Panc1 (cell line): ENCODE data around the gene GLT1D1. TPM values are rescaled to one million over a fixed set of nuclear protein-coding genes. Genes with fewer than 3 reads are reported as not detected.

Experiments
- ATAC-seq: fragments of 200-7000 bp; cut with Tn5 transposase; 2 replicates; pipeline ENCODE4 v1.9.1; 2020; ENCODE audit warnings: mild to moderate bottlenecking, moderate library complexity
- BruUV-seq: library from RNA; stranded (reverse); fragments of 400-500 nt; replicated peaks from 2 replicates; lab custom pipeline; 2021; lab: Mats Ljungman, UMichigan
- CTCF ChIA-PET: fragments of 300-600 bp; sonication (Branson Sonifier 250); formaldehyde crosslinking; loops from one replicate; lab custom pipeline; 2022; ENCODE audit warnings: antibody characterized with exemption; lab: Charles Lee
- POLR2A ChIA-PET: fragments of 300-600 bp; sonication (Branson Sonifier 250); formaldehyde crosslinking; loops from one replicate; lab custom pipeline; 2022; ENCODE audit warnings: antibody characterized with exemption; lab: Charles Lee
- DNase-seq: peaks from one replicate; pipeline ENCODE4 v3.0.0-alpha.2; 2010; ENCODE audit warnings: low read depth, low spot score
- H3K27ac ChIP-seq: 2 replicates; pipeline ENCODE4 v1.5.1; 2011; ENCODE audit warnings: mild to moderate bottlenecking, low read length, inconsistent platforms
- H3K27me3 ChIP-seq: fragments of 200-500 bp; sonication (Bioruptor generic); 2 replicates; pipeline ENCODE4 v1.6.0; 2014; ENCODE audit warnings: low read length, inconsistent platforms; ENCODE audit not compliant: control insufficient read depth, insufficient read depth
- H3K36me3 ChIP-seq: fragments of 200-500 bp; sonication (Bioruptor generic); 2 replicates; pipeline ENCODE4 v1.5.1; 2014; ENCODE audit warnings: inconsistent platforms, mild to moderate bottlenecking, low read length, moderate library complexity; ENCODE audit not compliant: control insufficient read depth, insufficient read depth
- H3K4me1 ChIP-seq: 2 replicates; pipeline ENCODE4 v1.5.1; 2011; ENCODE audit warnings: inconsistent platforms, mild to moderate bottlenecking, low read length, moderate library complexity; ENCODE audit not compliant: control insufficient read depth, insufficient read depth
- H3K4me3 ChIP-seq, 2 experiments: 2 replicates each; pipeline ENCODE4 v1.5.1; 2011 to 2012; ENCODE audit warnings: low read depth in 2 of 2, low read length in 2 of 2, mild to moderate bottlenecking in 2 of 2, inconsistent platforms in 1 of 2, moderate library complexity in 1 of 2
- H3K9me3 ChIP-seq: fragments of 200-500 bp; sonication (Bioruptor generic); 2 replicates; pipeline ENCODE4 v1.5.1; 2014; ENCODE audit warnings: low read depth, mild to moderate bottlenecking, inconsistent platforms, low read length, moderate library complexity; ENCODE audit not compliant: control insufficient read depth, insufficient read depth
- CTCF ChIP-seq: fragments of 450-650 bp; IDR thresholded peaks from 2 replicates; pipeline ENCODE4 v1.5.1; 2017; ENCODE audit warnings: mild to moderate bottlenecking
- POLR2AphosphoS5 ChIP-seq: IDR thresholded peaks from 2 replicates; pipeline ENCODE4 v1.6.1; 2012; ENCODE audit warnings: mild to moderate bottlenecking, low read depth, low read length, moderate library complexity
- REST ChIP-seq, 2 experiments: IDR thresholded peaks; 2 replicates each; pipeline ENCODE4 v1.6.1; 2011 to 2012; ENCODE audit warnings: low read depth in 2 of 2, control low read depth in 1 of 2, low read length in 1 of 2, mild to moderate bottlenecking in 1 of 2, moderate library complexity in 1 of 2; ENCODE audit not compliant: insufficient read depth in 1 of 2
- SIN3A ChIP-seq: IDR thresholded peaks from 2 replicates; pipeline ENCODE4 v1.6.1; 2012; ENCODE audit warnings: low read depth, mild to moderate bottlenecking, low read length, moderate library complexity, borderline replicate concordance; ENCODE audit not compliant: insufficient read depth
- TCF7L2 ChIP-seq: IDR thresholded peaks from 2 replicates; pipeline ENCODE4 v1.6.1; 2011; ENCODE audit warnings: mild to moderate bottlenecking, low read depth, low read length, inconsistent platforms
- in situ Hi-C: cut with HindIII; loops from 2 replicates; pipeline ENCODE4 v1.10.0; 2016; ENCODE audit warnings: low sequenced_read_pairs, low pct_unique_long_range_greater_than_20kb
- intact Hi-C: fragments of 100-400 bp; cut with micrococcal nuclease; formaldehyde crosslinking; loops from one replicate; pipeline ENCODE4 v1.10.0; 2022; ENCODE audit not compliant: unreplicated experiment
- total RNA-seq: library from RNA; stranded (reverse); gene quantifications from one replicate; pipeline ENCODE4 v1.2.1, GENCODE V29; 2021; ENCODE audit not compliant: unreplicated experiment

The GLT1D1 gene
- total RNA-seq, 1 experiment from 2014 or later = not detected

GRCh38 chr12:128825835-128826234, 27.4 kb upstream of the GLT1D1 start:
- H3K27me3 ChIP-seq = no peaks in the 10 kb centered on the region
- no peak overlapping the region for H3K27ac ChIP-seq
- in situ Hi-C loops (no loop called here), intact Hi-C loops (no loop called here)
- no peak for DNase-seq
- POLR2A ChIA-PET = no interaction called here
- H3K4me1 ChIP-seq = peaks cover 13% of the 10 kb centered on the region
- H3K36me3 ChIP-seq = peaks cover 6% of the 10 kb centered on the region; the same call in 1 of the 2 replicates
- no peaks in the 10 kb centered on the region; the same call in 1 of the 2 replicates for H3K9me3 ChIP-seq
- BruUV-seq = no TSS peak
- H3K4me3 ChIP-seq = no peak overlapping the region
- no peak for TF ChIP-seq REST (IDR thresholded peaks at IDR 0.05; ENCODE audit: insufficient read depth in 1 of 2, low read depth in 2 of 2, low read length in 1 of 2)
- TF ChIP-seq SIN3A = no peak
- no peak for TF ChIP-seq TCF7L2
- TF ChIP-seq POLR2AphosphoS5 = no peak
- no peak for TF ChIP-seq CTCF
- CTCF ChIA-PET = no interaction called here
- ATAC-seq = no peak

GRCh38 chr12:128827724-128828123, 25.6 kb upstream of the GLT1D1 start:
- Histone ChIP-seq H3K27me3 (no peaks in the 10 kb centered on the region), H3K27ac (no peak overlapping the region), H3K4me3 (no peak overlapping the region), H3K4me1 (peaks cover 5% of the 10 kb centered on the region), H3K9me3 (no peaks in the 10 kb centered on the region; the same call in 1 of the 2 replicates), H3K36me3 (peaks cover 6% of the 10 kb centered on the region; the same call in 1 of the 2 replicates)
- DNase-seq (no peak), ATAC-seq (no peak)
- ChIA-PET POLR2A (interaction anchor here (0.6 kb wide), 1 partner anchor 1985 kb away, joined by 4 read pairs; no protein-coding TSS in a partner anchor), CTCF (no interaction called here)
- intact Hi-C loops (no loop called here), in situ Hi-C loops (no loop called here)
- TF ChIP-seq SIN3A (no peak), TCF7L2 (no peak), REST (IDR thresholded peaks at IDR 0.05; ENCODE audit: insufficient read depth in 1 of 2, low read depth in 2 of 2, low read length in 1 of 2) (no peak), POLR2AphosphoS5 (no peak), CTCF (no peak)
- BruUV-seq = no TSS peak
